CD14-positive monocyte (primary cell): ENCODE results near the gene EDIL3. TPM values are rescaled to one million over a fixed set of nuclear protein-coding genes. Genes with fewer than 3 reads are reported as not detected.

Experiments
- DNase-seq, 3 donors: peaks; one replicate each; pipeline ENCODE4 v3.0.0-alpha.2; 2011 to 2022
- H2AFZ ChIP-seq: 2 replicates; pipeline ENCODE4 v1.6.0; 2012; ENCODE audit warnings: mild to moderate bottlenecking, low read depth, low read length, inconsistent platforms; ENCODE audit not compliant: insufficient read depth, poor library complexity, severe bottlenecking
- H3K27ac ChIP-seq, 2 donors: 1 replicate in 1 of 2; 2 replicates in 1 of 2; pipeline ENCODE4 v1.5.1; 2012 to 2013; ENCODE audit warnings: low read length in 2 of 2, control low read depth in 1 of 2, inconsistent platforms in 1 of 2, low read depth in 1 of 2, mild to moderate bottlenecking in 1 of 2
- H3K27me3 ChIP-seq, 2 donors: one replicate each; pipeline versions ENCODE4 v1.6.0 to v1.6.1; 2011 to 2013; ENCODE audit warnings: low read length in 2 of 2; ENCODE audit not compliant: control insufficient read depth in 2 of 2, insufficient read depth in 2 of 2
- H3K36me3 ChIP-seq, 2 donors: replicated peaks in 1 of 2; 1 replicate in 1 of 2; 2 replicates in 1 of 2; pipeline versions ENCODE4 v1.5.1 to v1.6.1; 2012 to 2013; ENCODE audit warnings: low read length in 2 of 2, control low read depth in 1 of 2, inconsistent platforms in 1 of 2, mild to moderate bottlenecking in 1 of 2; ENCODE audit not compliant: insufficient read depth in 2 of 2, control insufficient read depth in 1 of 2
- H3K4me1 ChIP-seq, 2 donors: 1 replicate in 1 of 2; 2 replicates in 1 of 2; pipeline versions ENCODE4 v1.5.1 to v1.6.1; 2012 to 2013; ENCODE audit warnings: low read length in 2 of 2, control low read depth in 1 of 2, inconsistent platforms in 1 of 2, mild to moderate bottlenecking in 1 of 2, moderate library complexity in 1 of 2; ENCODE audit not compliant: insufficient read depth in 2 of 2, control insufficient read depth in 1 of 2
- H3K4me2 ChIP-seq: replicated peaks from 2 replicates; pipeline ENCODE3; 2012; ENCODE audit warnings: low read length, moderate library complexity, mild to moderate bottlenecking; ENCODE audit not compliant: poor library complexity, severe bottlenecking; ENCODE audit errors: extremely low read depth
- H3K4me3 ChIP-seq, 3 experiments: fragments of 200-600 bp in 1 of 3; sonication (generic) in 1 of 3; replicated peaks in 1 of 3; 1 replicate in 2 of 3; 2 replicates in 1 of 3; pipeline ENCODE4 v1.5.1; 2011 to 2013; ENCODE audit warnings: low read length in 3 of 3, mild to moderate bottlenecking in 3 of 3, control low read depth in 2 of 3, low read depth in 2 of 3, inconsistent platforms in 1 of 3, moderate library complexity in 1 of 3
- H3K79me2 ChIP-seq: 2 replicates; pipeline ENCODE4 v1.6.0; 2012; ENCODE audit warnings: mild to moderate bottlenecking, control low read depth, inconsistent platforms, low read length, moderate library complexity; ENCODE audit not compliant: insufficient read depth
- H3K9ac ChIP-seq: 2 replicates; pipeline ENCODE4 v1.6.0; 2017; ENCODE audit warnings: low read length, mild to moderate bottlenecking; ENCODE audit not compliant: insufficient read depth, poor library complexity, severe bottlenecking
- H3K9me3 ChIP-seq, 2 donors: replicated peaks in 1 of 2; 1 replicate in 1 of 2; 2 replicates in 1 of 2; pipeline versions ENCODE4 v1.5.1 to v1.6.1; 2012 to 2013; ENCODE audit warnings: low read length in 2 of 2, control low read depth in 1 of 2; ENCODE audit not compliant: control insufficient read depth in 1 of 2, insufficient read depth in 1 of 2
- H4K20me1 ChIP-seq: 2 replicates; pipeline ENCODE4 v1.6.0; 2012; ENCODE audit warnings: mild to moderate bottlenecking, low read length, control low read depth, moderate library complexity; ENCODE audit not compliant: insufficient read depth
- H3K27ac Mint-ChIP-seq, 7 donors: one replicate each; pipeline ENCODE4 v1.8.0; 2020; ENCODE audit warnings: mild to moderate bottlenecking in 7 of 7, mixed read lengths in 7 of 7, moderate library complexity in 6 of 7, inconsistent platforms in 2 of 7
- H3K27me3 Mint-ChIP-seq, 3 donors: one replicate each; pipeline ENCODE4 v1.8.0; 2021 to 2022; ENCODE audit warnings: low read depth in 3 of 3, mild to moderate bottlenecking in 3 of 3, mixed read lengths in 3 of 3, moderate library complexity in 3 of 3, inconsistent platforms in 1 of 3
- H3K36me3 Mint-ChIP-seq, 2 donors: one replicate each; pipeline ENCODE4 v1.8.0; 2020; ENCODE audit warnings: mixed read lengths in 2 of 2, inconsistent platforms in 1 of 2, mild to moderate bottlenecking in 1 of 2
- H3K4me1 Mint-ChIP-seq: one replicate; pipeline ENCODE4 v1.8.0; 2020; ENCODE audit warnings: mild to moderate bottlenecking, mixed read lengths
- H3K4me3 Mint-ChIP-seq, 2 donors: one replicate each; pipeline ENCODE4 v1.8.0; 2020; ENCODE audit warnings: mild to moderate bottlenecking in 2 of 2, mixed read lengths in 2 of 2, moderate library complexity in 1 of 2
- H3K9me3 Mint-ChIP-seq, 7 donors: one replicate each; pipeline ENCODE4 v1.8.0; 2020 to 2022; ENCODE audit warnings: mixed read lengths in 7 of 7, mild to moderate bottlenecking in 6 of 7, moderate library complexity in 6 of 7, inconsistent platforms in 2 of 7
- CTCF ChIP-seq: fragments of 200-600 bp; IDR thresholded peaks from one replicate; pipeline ENCODE4 v1.8.0; 2022; ENCODE audit warnings: antibody characterized with exemption, mild to moderate bottlenecking
- WGBS: methylation state at CpG from one replicate; pipeline ENCODE4 v1.1.5; 2013; ENCODE audit warnings: missing lambda C conversion rate; ENCODE audit not compliant: insufficient coverage; 5-methylcytosine and 5-hydroxymethylcytosine counted together
- intact Hi-C, 2 donors: fragments of 100-400 bp; cut with micrococcal nuclease; formaldehyde crosslinking; loops; one replicate each; pipeline versions ENCODE4 v1.15.0 to v1.15.1; 2023
- polyA plus RNA-seq, 3 donors: library from polyadenylated mRNA; depleted of rRNA in 1 of 3; unstranded in 2 of 3; stranded (reverse) in 1 of 3; fragments of 300-500 nt in 2 of 3; fragments of >200 nt in 1 of 3; fragmentation: Illumina TruSeq in 2 of 3; gene quantifications; 1 replicate in 2 of 3; 2 replicates in 1 of 3; pipeline ENCODE4 v1.2.3, GENCODE V29; 2012 to 2021

Gene EDIL3
- polyA plus RNA-seq, 3 donors = 0.09 TPM; not detected in 2

GRCh38 chr5:84149094-84149493 lies 235.6 kb downstream of the EDIL3 start:
- Histone ChIP-seq H2AFZ (no peak overlapping the region), H3K4me1 (no peaks in the 10 kb centered on the region), H3K79me2 (no peaks in the 10 kb centered on the region), H4K20me1 (no peaks in the 10 kb centered on the region), H3K27me3 (no peaks in the 10 kb centered on the region), H3K9me3 (no peaks in the 10 kb centered on the region), H3K4me3 (no peak overlapping the region), H3K36me3 (no peaks in the 10 kb centered on the region), H3K4me2 (no peak overlapping the region), H3K27ac (no peak overlapping the region), H3K9ac (no peak overlapping the region)
- H3K4me1 Mint-ChIP-seq = no peaks in the 10 kb centered on the region
- no peak overlapping the region for H3K27ac Mint-ChIP-seq
- peaks cover 0 to 1% (median 0%) of the 10 kb centered on the region in 3 donors for H3K27me3 Mint-ChIP-seq
- no peak for DNase-seq
- H3K4me3 Mint-ChIP-seq = no peak overlapping the region
- intact Hi-C loops = no loop called here
- TF ChIP-seq CTCF = no peak
- peaks cover 0 to 2% (median 0%) of the 10 kb centered on the region in 7 donors for H3K9me3 Mint-ChIP-seq
- H3K36me3 Mint-ChIP-seq = no peaks in the 10 kb centered on the region
- WGBS = 100% methylated on average over 1 of the region's 3 CpGs

GRCh38 chr5:84148651-84149050 lies 236.0 kb downstream of the EDIL3 start:
- H3K9ac ChIP-seq = no peak overlapping the region
- no peak overlapping the region for H2AFZ ChIP-seq
- H3K36me3 Mint-ChIP-seq = no peaks in the 10 kb centered on the region
- no peak overlapping the region for H3K27ac ChIP-seq
- no peak overlapping the region for H3K4me3 ChIP-seq
- H3K79me2 ChIP-seq = no peaks in the 10 kb centered on the region
- DNase-seq = no peak
- no peaks in the 10 kb centered on the region for H3K9me3 ChIP-seq
- H3K4me1 Mint-ChIP-seq = no peaks in the 10 kb centered on the region
- H3K36me3 ChIP-seq = no peaks in the 10 kb centered on the region
- H3K27me3 Mint-ChIP-seq = peaks cover 0 to 1% (median 0%) of the 10 kb centered on the region in 3 donors
- intact Hi-C loops = no loop called here
- peaks cover 0 to 2% (median 0%) of the 10 kb centered on the region in 7 donors for H3K9me3 Mint-ChIP-seq
- no peak overlapping the region for H3K4me3 Mint-ChIP-seq
- no peak for TF ChIP-seq CTCF
- H3K4me2 ChIP-seq = no peak overlapping the region
- WGBS = no CpG with 5 or more reads among the region's 2 CpGs
- H3K4me1 ChIP-seq = no peaks in the 10 kb centered on the region
- H4K20me1 ChIP-seq = no peaks in the 10 kb centered on the region
- no peaks in the 10 kb centered on the region for H3K27me3 ChIP-seq
- H3K27ac Mint-ChIP-seq = no peak overlapping the region
